Esophagus muscularis mucosa (tissue), 4 donors: ENCODE results near the gene FAM111B. TPM values are rescaled to one million over a fixed set of nuclear protein-coding genes. Genes with fewer than 3 reads are reported as not detected.
"Not testable (repeated sequence)": the region's sequence is repeated elsewhere in the genome, so short reads cannot be mapped to it uniquely, and the experiment has no call there.

Experiments used
- DNase-seq: peaks from one replicate; pipeline ENCODE4 v3.0.0-alpha.2; 2017; ENCODE audit errors: extremely low spot score
- H3K27ac ChIP-seq, 4 donors: fragments of 200-600 bp; sonication (generic); replicated peaks in 1 of 4; 1 replicate in 3 of 4; 2 replicates in 1 of 4; pipeline ENCODE4 v1.5.1; 2016 to 2019; ENCODE audit warnings: mild to moderate bottlenecking in 1 of 4
- H3K27me3 ChIP-seq, 4 donors: fragments of 200-600 bp; sonication (generic); one replicate each; pipeline versions ENCODE4 v1.5.1 to v1.6.0; 2016 to 2019
- H3K36me3 ChIP-seq, 4 donors: fragments of 200-600 bp; sonication (generic); one replicate each; pipeline ENCODE4 v1.5.1; 2016 to 2019
- H3K4me1 ChIP-seq, 4 donors: fragments of 200-600 bp; sonication (generic); one replicate each; pipeline ENCODE4 v1.5.1; 2016 to 2019
- H3K4me3 ChIP-seq, 4 donors: fragments of 200-600 bp; sonication (generic); 1 replicate in 2 of 4; 2 replicates in 2 of 4; pipeline ENCODE4 v1.5.1; 2016 to 2019; ENCODE audit warnings: mild to moderate bottlenecking in 4 of 4, moderate library complexity in 1 of 4
- H3K9me3 ChIP-seq, 4 donors: fragments of 200-600 bp; sonication (generic); 1 replicate in 3 of 4; 2 replicates in 1 of 4; pipeline ENCODE4 v1.5.1; 2016 to 2019
- CTCF ChIP-seq, 3 experiments: fragments of 200-600 bp in 2 of 3; fragments of 450-650 bp in 1 of 3; sonication (generic) in 2 of 3; IDR thresholded peaks; one replicate each; pipeline ENCODE4 v1.5.1; 2017 to 2019; ENCODE audit warnings: antibody characterized with exemption in 3 of 3, mild to moderate bottlenecking in 2 of 3, moderate library complexity in 1 of 3
- EP300 ChIP-seq: sonication (generic); formaldehyde crosslinking; IDR thresholded peaks from one replicate; pipeline ENCODE4 v1.6.1; 2017; ENCODE audit warnings: antibody characterized with exemption
- POLR2A ChIP-seq: fragments of 450-650 bp; IDR thresholded peaks from one replicate; pipeline ENCODE4 v1.6.1; 2017; ENCODE audit warnings: antibody characterized with exemption, moderate library complexity, mild to moderate bottlenecking, low read depth
- POLR2AphosphoS5 ChIP-seq, 2 donors: sonication (generic); formaldehyde crosslinking; IDR thresholded peaks; one replicate each; pipeline ENCODE4 v1.6.1; 2017; ENCODE audit warnings: antibody characterized with exemption in 2 of 2
- WGBS: methylation state at CpG from one replicate; pipeline ENCODE4 v1.1.5; 2018; 5-methylcytosine and 5-hydroxymethylcytosine counted together
- intact Hi-C: fragments of 100-400 bp; cut with DNase I; formaldehyde crosslinking; loops from one replicate; pipeline ENCODE4 v1.15.1; 2023
- total RNA-seq, 4 donors: library from RNA; depleted of rRNA; stranded (reverse); fragments of >200 nt; gene quantifications; one replicate each; pipeline versions ENCODE4 v1.1.0 to v1.2.1, GENCODE V29; 2016

Gene FAM111B
- total RNA-seq, 4 donors from 2014 or later: 0.13 to 0.46 TPM; not detected in 2

GRCh38 chr11:59088162-59088561, 18.9 kb upstream of the FAM111B start:
- Histone ChIP-seq H3K4me1 (no peaks in the 10 kb centered on the region), H3K27ac (no peak overlapping the region), H3K9me3 (no peaks in the 10 kb centered on the region), H3K4me3 (no peak overlapping the region), H3K27me3 (no peaks in the 10 kb centered on the region), H3K36me3 (no peaks in the 10 kb centered on the region)
- intact Hi-C loops: no loop called here
- 73% methylated on average over 4 of the region's 4 CpGs for WGBS
- TF ChIP-seq POLR2AphosphoS5 (IDR thresholded peaks at IDR 0.05): no peak
- no peak for TF ChIP-seq POLR2A
- no peak for TF ChIP-seq CTCF (IDR thresholded peaks at IDR 0.05)
- no peak for TF ChIP-seq EP300
- DNase-seq: no peak

- H3K4me3 ChIP-seq, H3K9me3 ChIP-seq, H3K4me1 ChIP-seq, intact Hi-C loops, H3K27ac ChIP-seq, H3K36me3 ChIP-seq: not testable (repeated sequence)
- peaks cover 0 to 23% (median 0%) of the 10 kb centered on the region in 4 donors for H3K27me3 ChIP-seq
- peak; percentile 12 for DNase-seq
Measured at GRCh38 chr11:59093576-59093975, 13.5 kb upstream of the FAM111B start.

- H3K4me1 ChIP-seq, H3K4me3 ChIP-seq, H3K27ac ChIP-seq, H3K36me3 ChIP-seq, H3K9me3 ChIP-seq: not testable (repeated sequence)
- DNase-seq: peak; percentile 19
- peaks cover 0 to 30% (median 0%) of the 10 kb centered on the region in 4 donors for H3K27me3 ChIP-seq
- WGBS: 62% methylated on average over 1 of the region's 1 CpG
- intact Hi-C loops: loop anchor here (5.0 kb wide), 1 partner anchor 42 kb away; no protein-coding TSS in a partner anchor
Measured at GRCh38 chr11:59095225-59095624, 11.8 kb upstream of the FAM111B start.

- not testable (repeated sequence) for H3K4me3 ChIP-seq, H3K27ac ChIP-seq, H3K9me3 ChIP-seq, H3K36me3 ChIP-seq, DNase-seq, H3K4me1 ChIP-seq
- H3K27me3 ChIP-seq: peaks cover 0 to 39% (median 0%) of the 10 kb centered on the region in 4 donors
- intact Hi-C loops: loop anchor here (5.0 kb wide), 1 partner anchor 41 kb away; no protein-coding TSS in a partner anchor
- WGBS: 68% methylated on average over 5 of the region's 5 CpGs
Measured at GRCh38 chr11:59095972-59096575, 11.0 kb upstream of the FAM111B start.

GRCh38 chr11:59097113-59097708, 9.8 kb upstream of the FAM111B start:
- DNase-seq: no peak
- no peak overlapping the region for H3K27ac ChIP-seq
- H3K36me3 ChIP-seq: no peaks in the 10 kb centered on the region
- no peaks in the 10 kb centered on the region for H3K9me3 ChIP-seq
- H3K4me1 ChIP-seq: peaks cover 0 to 9% (median 8%) of the 10 kb centered on the region in 4 donors
- no peak for TF ChIP-seq POLR2A
- TF ChIP-seq EP300: no peak
- TF ChIP-seq CTCF (IDR thresholded peaks at IDR 0.05): peak; percentile 45 to 63 (median 49)
- WGBS: 94% methylated on average over 5 of the region's 5 CpGs
- intact Hi-C loops: loop anchor here (5.0 kb wide), 1 partner anchor 40 kb away; no protein-coding TSS in a partner anchor
- peaks cover 0 to 50% (median 0%) of the 10 kb centered on the region in 4 donors for H3K27me3 ChIP-seq
- no peak overlapping the region for H3K4me3 ChIP-seq

- Histone ChIP-seq H3K4me1 (peaks cover 0 to 12% (median 10%) of the 10 kb centered on the region in 4 donors), H3K27me3 (peaks cover 0 to 57% (median 0%) of the 10 kb centered on the region in 4 donors)
- H3K4me3 ChIP-seq, H3K9me3 ChIP-seq, H3K27ac ChIP-seq, H3K36me3 ChIP-seq, DNase-seq: not testable (repeated sequence)
- WGBS: 90% methylated on average over 8 of the region's 8 CpGs
- intact Hi-C loops: loop anchor here (5.0 kb wide), 1 partner anchor 39 kb away; no protein-coding TSS in a partner anchor
Measured at GRCh38 chr11:59097938-59098337, 9.1 kb upstream of the FAM111B start.
